Heart right ventricle (tissue), 16 donors: ENCODE results near the gene HPCAL1. TPM values are rescaled to one million over a fixed set of nuclear protein-coding genes. Genes with fewer than 3 reads are reported as not detected.

Experiments used
- ATAC-seq, 8 donors: fragments of 200-7000 bp; cut with Tn5 transposase; one replicate each; pipeline ENCODE4 v1.9.1; 2020; ENCODE audit warnings: mild to moderate bottlenecking in 8 of 8, moderate library complexity in 8 of 8, moderate number of reproducible peaks in 1 of 8
- DNase-seq, 2 donors: peaks; one replicate each; pipeline ENCODE4 v3.0.0-alpha.2; 2020
- H3K27ac ChIP-seq, 10 donors: fragments of 200-600 bp; sonication (generic) in 2 of 10; one replicate each; pipeline versions ENCODE4 v1.5.0 to v1.8.0; 2020 to 2022; ENCODE audit warnings: mild to moderate bottlenecking in 3 of 10
- H3K27me3 ChIP-seq, 7 donors: fragments of 200-600 bp; one replicate each; pipeline ENCODE4 v1.8.0; 2021 to 2022; ENCODE audit warnings: mild to moderate bottlenecking in 2 of 7
- H3K36me3 ChIP-seq, 9 donors: fragments of 200-600 bp; sonication (generic) in 1 of 9; one replicate each; pipeline versions ENCODE4 v1.5.0 to v1.8.0; 2020 to 2022; ENCODE audit warnings: mild to moderate bottlenecking in 2 of 9
- H3K4me1 ChIP-seq, 9 donors: fragments of 200-600 bp; sonication (generic) in 1 of 9; one replicate each; pipeline versions ENCODE4 v1.5.0 to v1.8.0; 2020 to 2022; ENCODE audit warnings: mild to moderate bottlenecking in 4 of 9
- H3K4me3 ChIP-seq, 10 donors: fragments of 200-600 bp; sonication (generic) in 2 of 10; one replicate each; pipeline versions ENCODE4 v1.5.0 to v1.8.0; 2020 to 2022; ENCODE audit warnings: mild to moderate bottlenecking in 7 of 10, moderate library complexity in 2 of 10
- H3K9me3 ChIP-seq, 11 donors: fragments of 200-600 bp in 10 of 11; sonication (generic) in 2 of 11; one replicate each; pipeline versions ENCODE4 v1.5.0 to v1.8.0; 2013 to 2022; ENCODE audit warnings: mild to moderate bottlenecking in 2 of 11, control low read depth in 1 of 11, moderate library complexity in 1 of 11
- WGBS, 2 donors: extraction: QIAGEN DNeasy Blood & Tissue Kit; methylation state at CpG; one replicate each; pipeline ENCODE4 v1.1.7; 2013; ENCODE audit warnings: inconsistent platforms in 1 of 2; 5-methylcytosine and 5-hydroxymethylcytosine counted together
- intact Hi-C, 10 donors: fragments of 100-400 bp; cut with DNase I; formaldehyde crosslinking; loops; one replicate each; pipeline versions ENCODE4 v1.11.1 to v1.14.2; 2022
- polyA plus RNA-seq, 2 donors: library from polyadenylated mRNA; stranded (reverse); fragments of 200-250 nt; gene quantifications; one replicate each; pipeline ENCODE4 v1.2.3, GENCODE V29; 2013
- total RNA-seq, 10 donors: library from RNA; stranded (reverse); fragmentation: NEBNext Ultra II Directional in 3 of 10; extraction: Animal tissue kit (Norgen Biotek cat#: 25700) in 3 of 10; gene quantifications; one replicate each; pipeline versions ENCODE4 v1.2.1 to v1.2.4, GENCODE V29; 2021 to 2023
- TF ChIP-seq, protein P1 (sequence below), 9 donors: fragments of 200-600 bp; sonication (generic) in 2 of 9; IDR thresholded peaks; one replicate each; pipeline versions ENCODE4 v1.5.0 to v1.8.0; 2021 to 2022; ENCODE audit warnings: antibody characterized with exemption in 9 of 9, mild to moderate bottlenecking in 5 of 9, moderate library complexity in 1 of 9
- donor health status: Arrhythmogenic right ventricular cardiomyopathy.
- donor health status: ischemic (EF 13 %, LVEDD 7.1; RV severe dilation, severe dysfunction).
- donor health status: healthy with polysubstance abuse.
- donor health status: DM: no; HTN: yes; CAD: no.
- donor health status: DM: no; HTN: no; CAD: no.
- donor health status: ischemic (EF 25% LVEDD 6.9; RV normal size, moderate dysfunction).
- donor health status: ischemic (EF 25% LVEDD 5.7; RV mildly dilated, moderate dysfunction).
- donor health status: healthy.
- donor health status: DM: yes; HTN: yes; CAD: no.
- donor health status: Ischemic cardiomyopathy.
- donor health status: ischemic (EF 35%, LVEDD 5.7; RV mildly dilated, moderate dysfunction).
- donor health status: nonischemic (EF 11% LVEDD 7.7; RV severe dilation, severe dysfunction).
- donor health status: DM: yes; HTN: yes; CAD: no.
- donor health status: PGD.
- donor health status: ischemic (EF 29% LVEDD 5.4; RV normal size, mild dysfunction).
- donor health status: nonischemic (EF 23%, LVEDD 6.1; RV moderate dilation, normal function).

The HPCAL1 gene
- total and polyA plus RNA-seq, 12 donors: 15.8 to 49.2 (median 27.5) TPM

GRCh38 chr2:10393640-10393982, 90.9 kb downstream of the HPCAL1 start:
- Histone ChIP-seq H3K27me3 (no peaks in the 10 kb centered on the region), H3K4me3 (no peak overlapping the region), H3K36me3 (no peaks in the 10 kb centered on the region), H3K27ac (peak overlapping the region in 4 of 10 donors; percentile 13 to 53 (median 33)), H3K4me1 (peaks cover 13 to 70% (median 44%) of the 10 kb centered on the region in 9 donors), H3K9me3 (no peaks in the 10 kb centered on the region)
- intact Hi-C loops: no loop called here
- no peak for ATAC-seq
- DNase-seq: no peak
- TF ChIP-seq, protein P1, sequence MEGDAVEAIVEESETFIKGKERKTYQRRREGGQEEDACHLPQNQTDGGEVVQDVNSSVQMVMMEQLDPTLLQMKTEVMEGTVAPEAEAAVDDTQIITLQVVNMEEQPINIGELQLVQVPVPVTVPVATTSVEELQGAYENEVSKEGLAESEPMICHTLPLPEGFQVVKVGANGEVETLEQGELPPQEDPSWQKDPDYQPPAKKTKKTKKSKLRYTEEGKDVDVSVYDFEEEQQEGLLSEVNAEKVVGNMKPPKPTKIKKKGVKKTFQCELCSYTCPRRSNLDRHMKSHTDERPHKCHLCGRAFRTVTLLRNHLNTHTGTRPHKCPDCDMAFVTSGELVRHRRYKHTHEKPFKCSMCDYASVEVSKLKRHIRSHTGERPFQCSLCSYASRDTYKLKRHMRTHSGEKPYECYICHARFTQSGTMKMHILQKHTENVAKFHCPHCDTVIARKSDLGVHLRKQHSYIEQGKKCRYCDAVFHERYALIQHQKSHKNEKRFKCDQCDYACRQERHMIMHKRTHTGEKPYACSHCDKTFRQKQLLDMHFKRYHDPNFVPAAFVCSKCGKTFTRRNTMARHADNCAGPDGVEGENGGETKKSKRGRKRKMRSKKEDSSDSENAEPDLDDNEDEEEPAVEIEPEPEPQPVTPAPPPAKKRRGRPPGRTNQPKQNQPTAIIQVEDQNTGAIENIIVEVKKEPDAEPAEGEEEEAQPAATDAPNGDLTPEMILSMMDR (IDR thresholded peaks at IDR 0.05): no peak
- WGBS, 2 donors: 82 to 91% methylated on average over 4 of the region's 4 CpGs

DNA sequence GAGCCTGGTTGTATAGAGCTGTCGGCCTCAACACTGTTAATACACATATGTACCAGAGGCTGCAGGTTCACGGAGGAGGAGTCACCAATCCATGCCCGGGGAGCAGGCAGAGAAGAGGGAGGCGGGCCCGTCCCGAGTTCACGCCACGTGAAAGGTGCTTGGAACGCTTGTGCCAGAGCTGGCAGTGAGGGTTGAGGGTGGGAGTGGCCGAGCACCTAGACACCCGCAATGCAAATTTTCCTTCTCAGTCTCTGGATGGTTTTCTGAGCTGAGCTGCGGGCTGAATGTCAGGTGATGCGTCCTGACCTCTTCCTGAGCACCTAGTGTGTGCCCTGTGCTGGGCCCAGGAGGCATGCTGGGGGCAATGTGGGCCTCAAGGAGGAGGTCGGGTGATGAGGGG, 93.2 kb downstream of the HPCAL1 start:
- no peak for ATAC-seq
- Histone ChIP-seq H3K27me3 (no peaks in the 10 kb centered on the region), H3K36me3 (peaks cover 0 to 4% (median 0%) of the 10 kb centered on the region in 9 donors), H3K27ac (no peak overlapping the region), H3K9me3 (no peaks in the 10 kb centered on the region), H3K4me3 (no peak overlapping the region), H3K4me1 (peaks cover 6 to 63% (median 43%) of the 10 kb centered on the region in 9 donors)
- TF ChIP-seq, protein P1 (IDR thresholded peaks at IDR 0.05): no peak
- WGBS, 2 donors: 91 to 92% methylated on average over 13 to 14 of the region's 14 CpGs
- intact Hi-C loops: no loop called here
- no peak for DNase-seq

DNA sequence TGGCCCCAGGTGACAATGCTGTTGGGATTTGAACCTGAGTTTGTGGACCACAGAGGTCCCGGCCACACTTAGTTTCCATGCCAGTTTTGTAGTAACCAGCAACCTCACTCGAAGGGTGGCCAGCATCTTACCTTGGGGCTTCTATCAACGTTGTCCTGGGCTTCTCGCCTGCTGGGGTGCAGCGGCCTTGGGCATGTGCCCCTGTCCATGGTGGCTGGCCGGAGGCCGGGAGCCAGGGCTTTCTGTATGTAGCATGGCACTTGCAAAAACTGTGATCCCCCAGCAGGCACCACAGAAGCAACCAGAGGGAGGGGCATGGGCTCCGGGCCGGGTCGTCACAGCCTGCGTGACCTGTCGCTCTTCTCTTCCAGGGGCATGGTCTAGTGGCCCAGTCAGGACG, 93.8 kb downstream of the HPCAL1 start:
- H3K36me3 ChIP-seq: peaks cover 0 to 4% (median 0%) of the 10 kb centered on the region in 9 donors
- WGBS, 2 donors: 84 to 89% methylated on average over 13 of the region's 13 CpGs
- TF ChIP-seq, protein P1 (IDR thresholded peaks at IDR 0.05): no peak

DNA sequence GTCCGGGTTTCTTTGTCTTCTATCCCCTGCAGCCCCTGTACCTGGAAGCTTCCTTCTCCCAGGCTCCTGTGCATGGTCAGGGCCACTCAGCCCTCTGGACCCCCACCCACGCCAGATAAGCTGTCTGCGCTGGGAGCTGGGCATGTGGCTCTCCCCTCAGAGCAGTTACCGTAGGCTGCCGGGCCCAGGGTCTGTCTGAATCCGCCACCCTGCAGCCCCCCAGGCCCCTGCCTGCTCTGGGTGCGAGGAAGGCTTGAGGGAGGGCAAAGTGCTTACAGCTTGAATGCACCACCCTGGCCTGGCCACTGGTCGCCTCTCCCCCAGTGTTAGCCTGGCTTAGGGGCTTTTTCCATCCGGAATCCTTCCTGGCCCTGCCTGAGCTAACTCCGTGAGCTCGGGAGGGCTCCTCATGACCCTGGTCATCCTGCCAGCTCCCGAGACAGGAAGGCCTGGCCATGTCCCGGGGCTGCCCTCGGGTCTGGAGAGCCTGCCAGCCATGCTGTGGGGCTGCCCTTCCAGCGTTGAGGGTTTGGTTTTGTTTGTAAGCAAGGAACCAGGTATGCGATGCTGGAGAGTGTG, 94.7 kb downstream of the HPCAL1 start:
- Histone ChIP-seq H3K4me3 (no peak overlapping the region), H3K4me1 (peaks cover 9 to 67% (median 53%) of the 10 kb centered on the region in 9 donors), H3K27me3 (no peaks in the 10 kb centered on the region), H3K9me3 (no peaks in the 10 kb centered on the region), H3K36me3 (peaks cover 0 to 4% (median 0%) of the 10 kb centered on the region in 9 donors), H3K27ac (peak overlapping the region in 5 of 10 donors; percentile 39 to 74 (median 52))
- ATAC-seq: no peak
- WGBS, 2 donors: 72 to 76% methylated on average over 16 of the region's 16 CpGs
- intact Hi-C loops: no loop called here
- TF ChIP-seq, protein P1 (IDR thresholded peaks at IDR 0.05): no peak
- no peak for DNase-seq

More for the DNA sequence above, 93.8 kb downstream of the HPCAL1 start:
- Histone ChIP-seq H3K27me3 (no peaks in the 10 kb centered on the region), H3K27ac (no peak overlapping the region), H3K4me1 (peaks cover 6 to 65% (median 49%) of the 10 kb centered on the region in 9 donors), H3K9me3 (no peaks in the 10 kb centered on the region), H3K4me3 (no peak overlapping the region)
- peak in 1 of 8 donors; percentile 6 for ATAC-seq
- no peak for DNase-seq
- intact Hi-C loops: no loop called here
